NCI-H1436 treated with DMSO at 0.1 percent for 48 hours (cell line): Measurements from ENCODE around the gene FUT6.
"Not testable (repeated sequence)": the region's sequence is repeated elsewhere in the genome, so short reads cannot be mapped to it uniquely, and the experiment has no call there.

Source experiments
- DNase-seq: peaks from one replicate; lab custom pipeline; 2025; lab: John Stamatoyannopoulos, UW

Gene FUT6, protein sequence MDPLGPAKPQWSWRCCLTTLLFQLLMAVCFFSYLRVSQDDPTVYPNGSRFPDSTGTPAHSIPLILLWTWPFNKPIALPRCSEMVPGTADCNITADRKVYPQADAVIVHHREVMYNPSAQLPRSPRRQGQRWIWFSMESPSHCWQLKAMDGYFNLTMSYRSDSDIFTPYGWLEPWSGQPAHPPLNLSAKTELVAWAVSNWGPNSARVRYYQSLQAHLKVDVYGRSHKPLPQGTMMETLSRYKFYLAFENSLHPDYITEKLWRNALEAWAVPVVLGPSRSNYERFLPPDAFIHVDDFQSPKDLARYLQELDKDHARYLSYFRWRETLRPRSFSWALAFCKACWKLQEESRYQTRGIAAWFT

DNA sequence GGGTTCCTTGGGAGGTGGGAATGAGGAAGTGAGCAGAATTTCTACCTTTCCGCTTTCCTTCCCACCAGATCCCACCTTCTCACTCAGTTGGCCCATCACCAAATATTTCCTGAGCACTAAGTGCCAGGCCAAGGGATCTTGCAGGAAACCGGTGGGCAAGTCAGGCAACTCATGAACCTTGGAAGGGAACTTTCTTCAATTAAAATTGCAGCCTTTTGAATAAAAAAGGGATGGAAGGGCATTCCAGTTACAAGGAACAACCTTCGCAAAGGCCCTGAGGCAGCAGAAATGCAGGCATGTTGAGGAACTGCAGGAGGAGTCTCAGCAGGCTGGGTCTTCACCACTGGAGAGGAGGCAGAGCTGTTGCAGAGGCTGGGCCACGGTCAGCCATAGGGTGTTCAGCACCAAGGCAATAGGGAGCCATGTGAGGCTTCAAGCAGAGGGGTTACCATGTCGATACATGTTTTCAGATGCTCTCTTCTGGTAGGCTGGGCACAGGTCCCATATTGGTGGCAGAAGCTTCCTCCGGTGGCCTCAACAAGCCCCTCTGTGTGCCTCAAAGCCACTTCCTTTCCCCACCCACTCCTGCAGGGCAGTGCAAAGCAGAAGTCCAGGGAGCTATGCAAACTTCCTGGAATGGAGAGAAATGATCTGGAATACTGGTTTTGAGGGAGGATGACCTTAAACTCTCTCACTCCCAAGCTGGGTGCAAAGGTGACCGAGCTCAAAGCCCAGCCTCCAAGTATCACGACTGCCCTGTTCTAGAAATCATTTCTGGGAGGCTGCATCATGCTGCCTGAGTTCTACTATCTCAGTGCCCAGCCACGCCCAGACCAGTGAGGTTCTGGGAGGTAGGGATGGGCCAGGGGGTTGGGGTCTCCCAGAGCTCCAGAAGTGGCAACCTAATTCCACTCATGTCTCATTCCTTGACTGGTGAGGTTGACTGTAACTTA, at the start of gene FUT6:
TSS of gene FUT6 (minus strand) at position 638 of the 953 bp plus-strand sequence. CDS start 7,135 bp downstream, outside the sequence.
- DNase-seq, result no peak

DNA sequence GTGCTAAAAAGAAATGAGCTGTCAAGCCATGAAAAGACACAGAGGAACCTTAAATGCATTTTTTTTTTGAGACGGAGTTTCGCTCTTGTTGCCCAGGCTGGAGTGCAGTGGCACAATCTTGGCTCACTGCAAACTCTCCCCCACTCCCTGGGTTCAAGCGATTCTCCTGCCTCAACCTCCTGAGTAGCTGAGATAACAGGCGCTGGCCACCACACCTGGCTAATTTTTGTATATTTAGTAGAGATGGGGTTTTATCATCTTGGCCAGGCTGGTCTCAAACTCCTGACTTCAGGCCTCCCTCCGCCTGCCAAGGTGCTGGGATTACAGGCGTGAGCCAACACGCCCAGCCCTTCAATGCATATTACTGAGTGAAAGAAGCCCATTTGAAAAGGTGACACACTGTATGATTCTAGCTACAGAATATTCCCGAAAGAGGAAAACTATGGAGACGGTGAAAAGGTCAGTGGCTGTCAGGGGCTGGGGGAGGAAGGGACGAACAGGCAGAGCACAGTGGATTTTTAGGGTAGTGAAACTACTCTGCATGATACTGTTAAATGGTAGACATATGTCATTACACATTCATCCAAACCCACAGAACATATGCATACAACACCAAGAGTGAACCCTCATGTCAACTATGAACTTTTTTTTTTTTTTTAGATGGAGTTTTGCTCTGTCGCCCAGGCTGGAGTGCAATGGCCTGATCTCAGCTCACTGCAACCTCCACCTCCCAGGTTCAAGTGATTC, 44.7 kb upstream of the FUT6 start:
- not testable (repeated sequence) for DNase-seq

DNA sequence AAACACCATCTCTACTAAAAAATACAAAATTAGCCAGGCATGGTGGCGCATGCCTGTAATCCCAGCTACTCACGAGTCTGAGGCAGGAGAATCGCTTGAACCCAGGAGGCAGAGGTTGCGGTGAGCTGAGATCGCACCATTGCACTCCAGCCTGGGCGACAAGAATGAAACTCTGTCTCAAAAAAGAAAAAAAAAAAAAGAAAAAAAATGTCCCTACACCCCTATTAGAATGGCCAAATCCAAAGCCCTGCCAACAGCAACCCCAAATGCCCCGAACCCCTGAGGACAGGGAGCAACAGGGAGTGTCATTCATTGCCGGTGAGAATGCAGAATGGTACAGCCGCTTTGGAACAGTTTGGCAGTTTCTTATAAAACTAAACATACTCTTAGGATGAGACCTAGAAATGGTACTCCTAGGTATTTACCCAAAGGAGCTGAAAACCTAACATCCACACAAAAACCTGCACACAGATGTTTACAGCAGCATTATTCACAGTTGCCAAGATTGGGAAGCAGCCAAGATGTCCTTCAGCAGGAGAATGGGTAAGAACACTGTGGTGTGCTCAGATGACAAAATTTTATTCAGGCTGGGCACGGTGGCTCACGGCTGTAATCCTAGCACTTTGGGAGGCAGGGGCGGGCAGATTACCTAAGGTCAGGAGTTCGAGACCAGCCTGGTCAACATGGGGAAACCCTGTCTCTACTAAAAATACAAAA, 43.8 kb upstream of the FUT6 start:
- not testable (repeated sequence) for DNase-seq

DNA sequence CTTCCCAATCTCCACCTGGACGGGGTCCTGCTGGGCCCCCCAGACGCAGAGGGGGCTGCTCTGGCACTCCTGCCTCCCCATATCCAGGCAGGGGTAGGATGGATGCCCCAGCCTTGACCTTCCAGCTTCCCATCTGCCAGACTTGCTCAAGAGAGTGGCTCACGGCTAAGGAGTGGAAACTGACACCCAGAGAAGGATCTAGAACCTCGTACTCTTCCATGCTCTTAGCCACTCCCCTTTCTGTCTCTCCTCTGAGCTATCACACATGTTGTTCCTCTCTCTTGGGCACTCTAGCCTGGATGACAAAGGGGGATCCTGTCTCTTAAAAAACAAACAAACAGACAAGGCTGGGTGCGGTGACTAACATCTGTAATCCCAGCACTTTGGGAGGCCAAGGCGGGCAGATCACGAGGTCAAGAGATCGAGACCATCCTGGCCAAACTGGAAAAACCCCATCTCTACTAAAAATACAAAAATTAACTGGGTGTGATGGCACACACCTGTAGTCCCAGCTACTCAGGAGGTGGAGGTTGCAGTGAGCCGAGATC, 43.0 kb upstream of the FUT6 start:
- DNase-seq, result no peak

DNA sequence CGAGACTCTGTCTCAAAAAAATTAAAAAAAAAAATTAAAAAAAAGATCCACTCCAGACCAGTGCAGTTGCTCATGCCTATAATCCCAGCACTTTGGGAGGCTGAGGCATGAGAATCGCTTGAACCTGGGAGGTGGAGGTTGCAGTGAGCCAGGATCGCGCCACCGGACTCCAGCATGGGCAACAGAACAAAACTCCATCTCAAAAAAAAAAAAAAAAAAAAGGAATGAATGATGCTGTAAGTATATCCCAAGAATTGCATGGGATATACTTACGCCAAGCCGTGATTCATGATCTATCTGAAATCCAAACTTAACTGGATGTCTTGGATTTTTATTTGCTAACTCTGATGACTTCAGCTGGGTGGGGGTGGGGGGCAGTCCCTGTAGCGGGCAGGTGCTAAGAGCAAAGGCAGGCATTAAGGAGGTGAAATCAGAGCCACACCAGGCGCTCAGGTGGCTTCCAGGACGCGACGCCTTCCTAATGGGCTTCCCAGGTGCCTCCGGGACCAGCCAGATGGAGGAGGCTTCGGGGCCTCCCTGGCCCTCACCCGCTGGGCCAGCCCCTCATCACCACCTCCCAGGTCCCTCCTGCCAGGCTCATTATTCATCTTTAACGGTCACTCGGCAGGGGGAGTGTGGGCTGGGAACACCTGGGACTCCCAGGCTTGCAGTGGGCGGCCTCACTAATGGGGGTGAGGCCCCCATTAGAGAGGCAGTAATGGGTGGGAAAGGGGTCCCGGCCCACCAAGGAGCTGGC, 42.2 kb upstream of the FUT6 start:
- no peak for DNase-seq

DNA sequence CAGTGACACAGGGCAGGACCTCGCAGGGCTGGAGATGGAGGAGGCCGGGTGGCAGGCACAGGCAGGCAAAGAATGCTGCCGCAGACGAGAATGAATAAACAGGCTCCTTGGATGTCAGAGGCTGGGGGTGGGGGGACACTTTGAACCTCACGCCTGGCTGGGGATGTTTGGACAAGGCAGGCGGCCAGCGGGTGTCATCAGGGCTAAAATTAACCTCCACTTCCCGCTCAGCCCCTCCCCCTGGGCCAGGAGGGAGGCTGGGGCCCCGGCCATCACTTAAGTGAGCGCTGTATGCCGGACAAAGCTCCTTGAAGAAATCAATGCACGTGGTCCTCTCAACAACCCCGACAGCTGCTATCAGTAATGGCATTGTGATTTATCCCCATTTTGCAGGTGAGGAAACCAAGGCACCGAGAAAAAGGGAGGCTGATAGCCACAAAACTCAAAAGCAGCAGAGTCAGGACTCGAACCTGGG, 41.1 kb upstream of the FUT6 start:
- no peak for DNase-seq

DNA sequence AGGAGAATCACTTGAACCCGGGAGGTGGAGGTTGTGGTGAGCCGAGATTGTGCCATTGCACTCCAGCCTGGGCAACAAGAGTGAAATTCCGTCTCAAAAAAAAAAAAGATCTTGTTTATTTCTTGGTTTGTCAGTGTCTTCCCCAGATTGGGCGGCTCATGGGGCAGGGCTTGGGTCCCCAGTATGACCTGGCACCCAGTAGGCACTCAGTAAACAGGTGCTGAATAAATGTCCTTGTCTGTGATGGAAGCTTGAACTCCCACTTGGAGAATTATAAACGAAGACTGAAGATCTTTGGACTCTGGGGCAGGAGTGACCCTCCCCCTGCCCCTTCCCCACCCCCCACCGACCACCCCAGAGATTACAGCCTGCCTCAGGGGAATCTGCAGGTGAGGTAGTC, 40.7 kb upstream of the FUT6 start:
- no peak for DNase-seq

DNA sequence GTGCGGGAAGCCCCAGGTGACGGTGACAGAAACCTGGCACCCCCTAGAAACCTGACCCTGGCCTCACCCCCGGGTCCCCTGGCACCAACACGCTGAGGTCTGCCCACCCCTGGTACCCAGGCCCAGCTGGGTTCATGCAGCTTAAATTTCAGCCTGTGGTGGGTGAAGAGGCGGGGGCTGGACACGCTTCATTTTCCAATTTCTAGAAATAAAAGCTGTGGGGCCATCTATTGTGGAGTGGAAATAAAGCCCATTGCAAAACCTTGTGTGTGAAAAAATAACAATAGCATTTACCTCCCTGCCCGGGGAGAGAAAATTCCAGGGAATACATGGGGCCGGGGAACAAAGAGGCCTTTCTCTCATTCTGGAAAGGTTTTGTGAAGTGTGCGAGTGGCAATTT, 38.4 kb upstream of the FUT6 start:
- DNase-seq, result no peak

DNA sequence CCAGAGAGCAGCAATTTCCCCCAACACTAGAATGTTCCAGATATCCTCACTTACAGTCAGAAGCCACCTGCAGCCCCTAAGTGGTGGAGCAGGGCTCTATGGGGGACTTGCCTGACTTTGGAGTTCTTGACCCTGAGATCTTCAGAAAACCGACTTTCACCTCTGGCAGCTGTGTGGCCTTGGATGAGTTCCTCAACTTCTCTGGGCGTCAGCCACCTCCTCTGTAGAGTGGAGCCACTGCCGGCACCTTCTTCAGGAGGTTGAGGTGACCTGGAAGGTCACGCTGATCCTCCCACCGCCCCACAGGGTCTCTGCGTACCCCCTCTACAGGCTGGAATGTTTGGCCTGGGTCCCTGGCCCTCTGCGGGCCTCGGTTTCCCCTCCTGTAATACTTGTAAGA, 37.9 kb upstream of the FUT6 start:
- DNase-seq, result no peak

DNA sequence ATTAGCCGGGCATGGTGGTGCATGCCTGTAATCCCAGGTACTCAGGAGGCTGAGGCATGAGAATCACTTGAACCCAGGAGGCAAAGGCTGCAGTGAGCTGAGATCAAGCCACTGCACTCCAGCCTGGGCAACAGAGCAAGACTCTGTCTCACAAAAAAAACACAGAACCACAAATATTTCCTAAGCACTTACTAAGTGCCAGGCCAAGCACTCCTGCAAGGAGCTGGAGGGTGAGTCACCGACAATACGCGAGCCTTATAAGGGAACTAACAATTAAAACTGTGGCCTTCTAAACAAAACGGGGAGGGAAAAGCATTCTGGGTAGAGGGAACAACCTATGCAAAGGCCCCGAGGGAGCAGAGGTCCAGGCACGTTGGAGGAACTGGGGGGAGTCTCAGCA, 35.0 kb upstream of the FUT6 start:
- DNase-seq, result not testable (repeated sequence)

DNA sequence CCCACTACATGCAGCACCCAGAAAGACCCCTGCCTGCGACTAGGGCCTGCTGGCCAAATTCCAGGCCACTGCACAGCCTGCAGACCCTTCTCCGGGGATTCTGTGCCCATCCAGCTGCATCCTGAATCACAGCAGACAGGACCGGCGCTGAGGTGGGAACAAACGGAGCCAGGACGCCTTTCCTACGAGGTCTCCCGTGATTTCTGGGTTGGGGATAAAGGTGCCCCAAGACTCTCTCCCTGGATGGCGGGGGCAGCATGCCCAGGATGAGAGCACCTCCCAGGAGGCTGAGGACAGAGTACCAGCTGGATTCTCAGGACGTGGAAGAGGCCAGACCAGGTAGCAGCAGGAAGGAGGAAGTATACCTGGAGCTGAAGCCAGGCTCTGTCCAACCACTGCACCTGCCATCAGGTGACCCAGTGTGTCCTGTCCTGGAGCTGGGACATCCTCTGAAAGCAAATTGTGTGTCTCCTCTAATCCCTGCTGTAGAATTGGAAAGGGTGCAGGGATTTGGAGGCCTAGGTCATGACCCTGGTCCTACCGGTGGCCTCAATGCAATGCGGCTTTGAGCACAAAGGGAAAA, 34.2 kb upstream of the FUT6 start:
- DNase-seq, result no peak

DNA sequence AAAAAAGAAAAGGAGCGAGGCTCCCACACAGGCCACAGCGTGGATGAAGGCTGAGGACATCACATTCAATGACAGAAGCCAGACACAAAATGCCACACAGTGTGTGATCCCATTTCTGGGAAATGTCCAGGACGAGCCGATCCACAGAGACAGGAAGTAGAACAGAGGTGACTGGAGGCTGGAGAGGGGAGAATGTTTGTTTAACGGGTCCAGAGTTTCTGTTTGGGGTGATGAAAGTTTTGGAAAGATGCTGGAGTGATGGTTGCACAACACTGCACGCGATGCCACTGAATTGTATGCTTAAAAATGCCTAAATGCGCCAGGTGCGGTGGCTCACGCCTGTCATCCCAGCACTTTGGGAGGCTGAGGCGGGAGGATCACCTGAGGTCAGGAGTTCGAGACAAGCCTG, 31.5 kb upstream of the FUT6 start:
- DNase-seq, result no peak

DNA sequence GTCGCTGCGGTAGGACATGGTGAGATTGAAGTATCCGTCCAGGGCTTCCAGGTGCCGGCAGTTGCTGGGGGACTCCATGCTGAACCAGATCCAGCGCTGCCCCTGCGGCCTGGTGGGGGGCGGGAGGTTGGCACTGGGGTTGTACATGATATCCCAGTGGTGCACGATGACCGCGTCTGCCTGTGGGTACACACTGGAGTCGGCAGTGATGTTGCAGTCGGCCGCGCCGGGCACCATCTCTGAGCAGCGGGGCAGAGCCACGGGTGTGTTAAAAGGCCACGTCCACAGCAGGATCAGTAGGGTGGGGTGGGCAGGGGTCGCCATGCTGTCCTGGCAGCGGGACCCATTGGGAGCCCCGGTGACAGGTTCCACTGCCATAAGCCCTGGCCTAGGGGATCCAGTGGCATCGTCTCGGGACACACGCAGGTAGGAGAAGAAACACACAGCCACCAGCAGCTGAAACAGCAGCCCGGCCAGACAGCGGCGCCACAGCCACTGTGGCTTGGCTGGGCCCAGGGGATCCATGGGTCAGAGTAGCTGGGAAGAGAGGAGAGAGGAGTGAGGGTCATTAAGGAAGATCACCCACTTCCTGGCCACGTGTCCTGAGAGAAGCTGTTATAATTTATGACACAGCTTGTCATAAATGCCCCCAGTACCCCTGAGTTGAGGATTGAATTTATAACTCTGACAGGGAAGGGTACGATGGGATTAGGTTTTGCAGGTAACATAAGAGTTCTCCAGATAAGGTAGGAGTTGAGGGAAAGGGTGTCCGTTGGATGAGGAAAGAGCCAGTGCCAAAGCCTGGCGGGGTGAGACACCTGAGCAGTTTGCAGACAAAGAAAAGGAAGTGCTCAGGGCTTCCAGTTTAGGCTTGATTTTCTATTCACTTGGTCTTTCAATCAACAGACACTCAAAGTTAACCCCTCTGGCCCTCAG, 28.0 kb upstream of the FUT6 start:
- DNase-seq, result no peak

DNA sequence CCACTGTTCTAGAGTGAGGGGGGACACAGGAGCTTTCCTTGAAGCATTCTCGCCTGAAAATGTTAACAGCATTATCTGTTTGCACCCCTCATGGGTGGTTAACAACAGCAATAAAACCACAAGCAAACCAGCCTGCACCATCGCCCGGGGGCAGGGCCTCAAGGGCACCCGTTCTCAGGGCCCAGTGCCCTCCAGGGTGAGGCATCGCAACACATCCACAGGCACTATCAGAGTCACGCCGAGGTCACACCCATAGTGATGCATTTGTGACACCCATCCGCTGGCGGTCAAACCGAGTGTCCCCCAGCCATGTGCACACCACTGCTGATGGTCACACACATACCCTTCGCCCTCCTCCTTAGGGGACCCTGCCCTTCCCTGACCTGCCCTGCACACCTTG, 26.3 kb upstream of the FUT6 start:
- no peak for DNase-seq

DNA sequence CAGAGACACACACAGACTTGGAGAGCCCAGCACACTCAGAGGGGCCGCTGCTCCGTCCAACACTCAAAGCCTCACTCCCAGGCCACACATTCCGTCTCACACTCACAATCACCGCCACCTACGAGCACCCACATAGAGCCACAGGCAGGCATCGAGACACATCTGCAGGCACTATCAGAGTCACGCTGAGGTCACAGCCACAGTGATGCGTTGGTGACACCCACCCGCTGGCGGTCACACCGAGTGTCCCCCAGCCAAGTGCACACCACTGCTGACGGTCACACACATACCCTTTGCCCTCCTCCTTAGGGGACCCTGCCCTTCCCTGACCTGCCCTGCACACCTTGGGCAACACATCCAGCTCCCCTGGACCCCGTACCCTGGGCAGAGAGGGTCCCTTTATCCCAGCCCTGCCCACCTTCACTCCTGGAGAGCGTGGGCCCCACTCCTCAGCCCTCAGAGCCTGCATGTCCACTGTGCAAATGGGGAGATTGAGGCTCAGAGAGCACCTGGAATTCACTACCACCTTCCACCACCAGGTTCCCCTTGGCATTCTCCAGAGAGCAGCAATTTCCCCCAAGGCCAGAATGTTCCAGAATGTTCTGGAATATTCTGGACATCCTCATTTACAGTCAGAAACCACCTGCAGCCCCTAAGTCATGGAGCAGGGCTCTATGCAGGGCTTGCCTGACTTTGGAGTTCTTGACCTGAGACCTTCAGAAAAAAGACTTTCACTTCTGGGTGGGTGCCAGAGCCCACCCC, 25.4 kb upstream of the FUT6 start:
- no peak for DNase-seq

DNA sequence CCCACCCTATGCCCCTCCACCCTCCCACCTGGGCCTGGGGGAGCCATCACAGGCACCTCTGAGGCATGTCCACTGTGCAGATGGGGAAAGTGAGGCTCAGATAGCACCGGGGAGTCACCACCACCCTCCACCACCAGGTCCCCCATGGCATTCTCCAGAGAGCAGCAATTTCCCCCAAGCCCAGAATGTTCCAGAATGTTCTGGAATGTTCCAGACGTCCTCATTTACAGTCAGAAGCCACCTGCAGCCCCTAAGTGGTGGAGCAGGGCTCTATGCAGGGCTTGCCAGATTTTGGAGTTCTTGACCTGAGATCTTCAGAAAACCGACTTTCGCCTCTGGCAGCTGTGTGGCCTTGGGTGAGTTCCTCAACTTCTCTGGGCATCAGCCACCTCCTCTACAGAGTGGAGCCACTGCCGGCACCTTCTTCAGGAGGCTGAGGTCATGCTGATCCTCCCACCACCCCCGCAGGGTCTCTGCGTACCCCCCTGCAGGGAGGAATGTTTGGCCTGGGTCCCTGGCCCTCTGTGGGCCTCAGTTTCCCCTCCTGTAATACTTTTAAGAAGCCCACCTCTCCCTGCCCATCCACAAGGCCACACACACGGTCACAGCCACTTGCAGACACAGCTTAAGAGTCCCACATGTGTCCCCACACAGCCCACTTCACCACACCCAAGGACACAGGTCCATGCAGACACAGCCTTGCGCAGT, 24.7 kb upstream of the FUT6 start:
- DNase-seq, result no peak

DNA sequence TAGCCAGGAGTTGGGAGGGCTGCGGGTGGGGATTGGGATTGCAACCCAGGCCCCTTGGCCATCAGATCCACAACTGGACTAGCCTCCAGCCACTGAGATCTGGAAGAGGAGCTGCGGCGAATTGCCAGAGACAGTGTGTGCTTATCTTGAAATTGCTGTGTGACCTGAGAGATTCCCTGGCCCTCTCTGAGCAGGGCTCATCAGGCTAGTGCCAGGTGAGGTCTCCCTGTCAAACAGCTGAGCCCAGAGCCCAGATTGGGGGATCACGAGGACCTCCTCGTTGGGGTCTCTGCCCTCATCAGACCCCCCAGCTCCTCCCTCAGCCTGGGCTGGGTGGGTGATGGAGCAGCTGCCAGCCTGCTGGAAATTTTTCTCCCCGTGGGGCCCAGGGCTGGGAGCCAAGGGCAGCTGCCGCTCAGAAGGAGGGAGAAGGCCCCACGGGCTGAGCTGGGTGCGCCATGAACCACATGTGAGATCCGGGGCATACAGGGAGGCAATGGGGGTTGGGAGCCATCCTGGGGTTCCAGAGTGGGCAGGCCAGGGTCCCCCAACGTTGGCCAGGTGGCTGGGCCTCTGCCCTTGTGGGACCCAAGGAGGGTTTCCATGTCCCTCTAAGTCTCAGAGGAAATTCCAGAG, 23.6 kb upstream of the FUT6 start:
- no peak for DNase-seq
